Pancreas (tissue), 10 donors: ENCODE measurements around the gene AP3S1. TPM values are rescaled to one million over a fixed set of nuclear protein-coding genes. Genes with fewer than 3 reads are reported as not detected.
"Not testable (repeated sequence)": the region's sequence is repeated elsewhere in the genome, so short reads cannot be mapped to it uniquely, and the experiment has no call there.

ENCODE experiments used
- ATAC-seq, 4 donors: fragments of 200-7000 bp; cut with Tn5 transposase; one replicate each; pipeline versions ENCODE4 v1.8.0 to v1.9.1; 2020; ENCODE audit warnings: mild to moderate bottlenecking in 4 of 4, moderate library complexity in 4 of 4
- DNase-seq, 6 donors: peaks; one replicate each; pipeline ENCODE4 v3.0.0-alpha.2; 2020
- FAIRE-seq: peaks from 2 replicates; lab custom pipeline; 2012; peaks lifted over from hg19 to GRCh38; lab: Jason Lieb, UNC
- H3K27ac ChIP-seq, 4 donors: fragments of 200-600 bp; sonication (generic); 1 replicate in 3 of 4; 2 replicates in 1 of 4; pipeline versions ENCODE4 v1.5.0 to v1.8.0; 2020
- H3K27me3 ChIP-seq, 4 donors: fragments of 200-600 bp; one replicate each; pipeline ENCODE4 v1.8.0; 2021
- H3K36me3 ChIP-seq, 3 donors: fragments of 200-600 bp; sonication (generic) in 1 of 3; one replicate each; pipeline versions ENCODE4 v1.5.0 to v1.8.0; 2020 to 2021
- H3K4me1 ChIP-seq, 3 donors: fragments of 200-600 bp; one replicate each; pipeline ENCODE4 v1.8.0; 2021
- H3K4me3 ChIP-seq, 4 donors: fragments of 200-600 bp; sonication (generic) in 2 of 4; one replicate each; pipeline versions ENCODE4 v1.5.0 to v1.8.0; 2020 to 2021
- H3K9me3 ChIP-seq, 4 donors: fragments of 200-600 bp; one replicate each; pipeline ENCODE4 v1.8.0; 2021
- WGBS, 2 donors: extraction: QIAGEN DNeasy Blood & Tissue Kit; methylation state at CpG; one replicate each; pipeline ENCODE4 v1.1.7; 2013; 5-methylcytosine and 5-hydroxymethylcytosine counted together
- intact Hi-C, 3 donors: fragments of 100-400 bp; cut with DNase I; formaldehyde crosslinking; loops; one replicate each; pipeline versions ENCODE4 v1.11.1 to v1.14.2; 2022
- polyA plus RNA-seq, 2 donors: library from polyadenylated mRNA; stranded (reverse); fragments of 200-250 nt; gene quantifications; one replicate each; pipeline ENCODE4 v1.2.3, GENCODE V29; 2013
- total RNA-seq, 6 donors: library from RNA; stranded (reverse); fragmentation: NEBNext Ultra II Directional in 4 of 6; extraction: Animal tissue kit (Norgen Biotek cat#: 25700) in 4 of 6; gene quantifications; one replicate each; pipeline versions ENCODE4 v1.2.1 to v1.2.4, GENCODE V29; 2021 to 2023
- TF ChIP-seq, protein P1 (sequence below), 4 donors: fragments of 200-600 bp; sonication (generic) in 3 of 4; IDR thresholded peaks; one replicate each; pipeline versions ENCODE4 v1.5.0 to v1.8.0; 2021; ENCODE audit warnings: antibody characterized with exemption in 4 of 4
- donor health status: healthy with polysubstance abuse.
- donor health status: DM: no; HTN: no; CAD: no; lungs with moderate emphysema.
- donor health status: DM: no; HTN: no; CAD: no.
- donor health status: control.
- donor health status: control.
- donor health status: Bipolar disorder and iron deficiency.
- donor health status: DM: yes; HTN: yes; CAD: no.
- donor health status: DM: no; HTN: no; CAD: no.
- donor health status: DM: no; HTN: no; CAD: no.
- donor health status: DM: yes; HTN: yes; CAD: no.

The AP3S1 gene
- total and polyA plus RNA-seq, 8 donors: 26.0 to 58.4 (median 47.9) TPM

DNA sequence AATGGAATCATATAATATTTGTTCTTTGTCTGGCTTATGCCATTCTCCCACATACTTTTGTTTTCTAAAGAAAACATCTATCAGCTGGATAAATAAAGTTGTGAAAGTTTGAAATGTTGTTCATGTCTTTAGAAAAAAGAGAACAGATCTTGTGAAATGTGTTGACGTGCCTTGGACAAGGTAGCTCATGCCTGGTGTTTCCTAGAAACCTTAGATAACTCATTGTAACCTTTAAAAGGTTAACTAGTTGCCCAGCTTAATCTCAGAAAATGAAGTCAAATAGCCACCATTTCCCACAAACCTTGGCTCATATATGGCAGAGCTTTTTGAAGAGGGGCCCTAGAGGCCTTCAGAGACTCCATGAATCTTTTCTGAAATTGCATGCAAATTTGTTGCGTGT, 40.6 kb upstream of the AP3S1 start:
- H3K4me1 ChIP-seq: peaks cover 0 to 11% (median 5%) of the 10 kb centered on the region in 3 donors
- H3K27me3 ChIP-seq: no peaks in the 10 kb centered on the region
- TF ChIP-seq, protein P1, sequence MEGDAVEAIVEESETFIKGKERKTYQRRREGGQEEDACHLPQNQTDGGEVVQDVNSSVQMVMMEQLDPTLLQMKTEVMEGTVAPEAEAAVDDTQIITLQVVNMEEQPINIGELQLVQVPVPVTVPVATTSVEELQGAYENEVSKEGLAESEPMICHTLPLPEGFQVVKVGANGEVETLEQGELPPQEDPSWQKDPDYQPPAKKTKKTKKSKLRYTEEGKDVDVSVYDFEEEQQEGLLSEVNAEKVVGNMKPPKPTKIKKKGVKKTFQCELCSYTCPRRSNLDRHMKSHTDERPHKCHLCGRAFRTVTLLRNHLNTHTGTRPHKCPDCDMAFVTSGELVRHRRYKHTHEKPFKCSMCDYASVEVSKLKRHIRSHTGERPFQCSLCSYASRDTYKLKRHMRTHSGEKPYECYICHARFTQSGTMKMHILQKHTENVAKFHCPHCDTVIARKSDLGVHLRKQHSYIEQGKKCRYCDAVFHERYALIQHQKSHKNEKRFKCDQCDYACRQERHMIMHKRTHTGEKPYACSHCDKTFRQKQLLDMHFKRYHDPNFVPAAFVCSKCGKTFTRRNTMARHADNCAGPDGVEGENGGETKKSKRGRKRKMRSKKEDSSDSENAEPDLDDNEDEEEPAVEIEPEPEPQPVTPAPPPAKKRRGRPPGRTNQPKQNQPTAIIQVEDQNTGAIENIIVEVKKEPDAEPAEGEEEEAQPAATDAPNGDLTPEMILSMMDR (IDR thresholded peaks at IDR 0.05): no peak
- WGBS, 2 donors: 93 to 95% methylated on average over 2 of the region's 2 CpGs
- no peak overlapping the region for H3K27ac ChIP-seq
- H3K9me3 ChIP-seq: no peaks in the 10 kb centered on the region
- intact Hi-C loops: no loop called here
- no peak for FAIRE-seq
- H3K4me3 ChIP-seq: no peak overlapping the region
- DNase-seq: no peak
- no peaks in the 10 kb centered on the region for H3K36me3 ChIP-seq
- ATAC-seq: no peak

DNA sequence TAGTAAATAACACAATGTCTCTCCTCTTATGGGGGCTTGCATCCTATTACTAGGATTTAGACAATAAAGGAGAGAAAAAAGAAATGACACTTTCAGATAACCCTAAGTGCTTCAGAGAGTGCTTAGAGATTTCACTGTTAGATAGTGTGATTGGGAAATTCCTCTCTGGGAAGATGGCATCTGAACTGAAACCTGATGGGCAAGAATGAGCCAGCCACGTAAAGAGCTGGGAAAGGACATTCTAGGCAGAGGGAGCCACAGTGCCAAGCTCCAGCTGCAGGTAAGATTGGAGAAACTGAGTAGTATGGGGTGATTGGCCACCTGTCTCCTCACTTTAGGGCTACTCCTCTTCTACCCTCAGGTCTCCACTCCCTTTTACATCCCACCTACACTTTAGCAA, 39.8 kb upstream of the AP3S1 start:
- WGBS, 2 donors: 55 to 75% methylated on average over 1 of the region's 1 CpG
- H3K4me1 ChIP-seq: peaks cover 7 to 19% (median 12%) of the 10 kb centered on the region in 3 donors
- intact Hi-C loops: no loop called here

DNA sequence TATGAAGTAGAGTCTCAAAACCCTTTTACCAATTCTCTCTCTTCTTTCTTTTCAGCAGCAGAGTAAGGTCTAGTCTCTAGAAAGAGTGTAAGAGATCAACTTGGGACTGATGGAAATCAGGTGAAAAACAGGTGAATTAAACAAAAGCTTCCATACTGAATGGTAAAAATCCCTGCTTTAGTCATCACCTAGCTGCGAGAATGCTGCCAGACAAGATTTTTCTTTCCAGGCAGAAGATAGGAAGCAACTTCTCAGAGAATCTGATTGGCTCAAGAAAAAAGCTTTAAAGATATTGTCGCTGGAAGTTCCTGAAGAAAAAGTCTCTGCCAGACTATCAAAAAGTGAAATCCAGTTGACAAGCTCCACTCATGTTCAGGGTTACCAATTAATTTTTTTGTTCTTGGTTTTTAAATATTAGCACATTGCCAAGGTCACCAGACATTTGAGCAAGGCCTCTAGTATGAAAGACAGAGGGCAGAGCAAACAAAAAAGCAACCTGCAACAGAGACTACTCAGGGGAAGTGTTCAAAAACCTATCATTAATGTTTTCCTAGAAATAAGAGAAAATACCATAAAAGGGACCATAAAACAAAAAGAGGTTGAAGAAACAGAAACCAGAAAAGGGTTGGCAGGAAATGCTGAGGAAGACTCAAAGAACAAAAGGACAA, 34.6 kb upstream of the AP3S1 start:
- 17 to 19% methylated on average over 2 of the region's 2 CpGs for WGBS, 2 donors
- DNase-seq (no peak), ATAC-seq (peak in 2 of 4 donors; percentile 69 to 86), FAIRE-seq (no peak)
- TF ChIP-seq, protein P1 (IDR thresholded peaks at IDR 0.05): no peak
- Histone ChIP-seq H3K36me3 (no peaks in the 10 kb centered on the region), H3K4me1 (peaks cover 9 to 15% (median 13%) of the 10 kb centered on the region in 3 donors), H3K27me3 (no peaks in the 10 kb centered on the region), H3K27ac (peak overlapping the region in 2 of 4 donors; percentile 15 to 53), H3K4me3 (no peak overlapping the region), H3K9me3 (no peaks in the 10 kb centered on the region)
- intact Hi-C loops: no loop called here

More for the DNA sequence above, 39.8 kb upstream of the AP3S1 start:
- FAIRE-seq: no peak
- no peaks in the 10 kb centered on the region for H3K9me3 ChIP-seq
- no peaks in the 10 kb centered on the region for H3K27me3 ChIP-seq
- no peak overlapping the region for H3K27ac ChIP-seq
- no peaks in the 10 kb centered on the region for H3K36me3 ChIP-seq
- no peak overlapping the region for H3K4me3 ChIP-seq
- no peak for ATAC-seq
- TF ChIP-seq, protein P1 (IDR thresholded peaks at IDR 0.05): no peak
- no peak for DNase-seq

DNA sequence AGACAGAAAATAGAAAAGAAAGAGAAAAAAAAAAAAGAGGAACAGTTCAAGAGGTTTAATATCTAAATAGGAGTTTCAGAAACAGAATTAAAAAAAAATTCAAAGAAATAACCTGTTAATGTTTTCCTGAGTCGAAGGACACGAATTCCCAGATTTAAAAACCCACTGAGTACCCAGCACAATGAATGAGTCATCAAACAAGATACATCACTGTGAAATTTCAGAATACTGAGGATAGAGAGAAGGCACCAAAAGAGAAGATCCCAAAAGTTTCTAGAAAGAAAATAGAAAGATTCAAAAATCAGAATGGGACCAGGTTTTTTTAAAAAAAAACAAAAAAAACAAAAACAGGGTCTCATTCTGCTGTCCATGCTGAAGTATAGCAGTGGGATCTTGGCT, 34.1 kb upstream of the AP3S1 start:
- no peak for DNase-seq
- TF ChIP-seq, protein P1 (IDR thresholded peaks at IDR 0.05): no peak
- Histone ChIP-seq H3K27ac (peak overlapping the region in 1 of 4 donors; percentile 15), H3K36me3 (no peaks in the 10 kb centered on the region), H3K4me3 (no peak overlapping the region), H3K27me3 (no peaks in the 10 kb centered on the region), H3K9me3 (no peaks in the 10 kb centered on the region), H3K4me1 (peaks cover 9 to 15% (median 13%) of the 10 kb centered on the region in 3 donors)
- no peak for FAIRE-seq
- intact Hi-C loops: no loop called here
- WGBS, 2 donors: 74% methylated on average over 2 of the region's 2 CpGs
- no peak for ATAC-seq

DNA sequence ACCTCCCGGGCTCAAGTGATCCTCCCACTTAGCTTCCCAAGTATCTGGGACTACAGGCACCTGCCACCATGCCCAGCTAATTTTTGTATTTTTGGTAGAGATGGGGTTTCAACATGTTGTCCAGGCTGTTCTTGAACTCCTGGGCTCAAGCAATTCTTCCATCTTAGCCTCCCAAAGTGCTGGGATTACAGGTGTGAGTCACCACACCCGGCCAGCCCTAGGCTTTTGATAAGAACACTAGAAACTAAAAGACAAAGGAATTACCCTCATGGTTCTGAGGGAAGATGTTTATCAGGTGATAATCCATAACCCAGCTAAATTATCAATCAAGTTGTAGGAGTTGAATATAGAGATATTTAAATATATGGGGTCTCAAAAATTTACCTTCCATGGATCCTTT, 33.7 kb upstream of the AP3S1 start:
- H3K9me3 ChIP-seq, H3K36me3 ChIP-seq, DNase-seq, H3K27ac ChIP-seq, ATAC-seq, intact Hi-C loops, H3K4me3 ChIP-seq, H3K27me3 ChIP-seq, FAIRE-seq: not testable (repeated sequence)
- 86 to 92% methylated on average over 2 of the region's 2 CpGs for WGBS, 2 donors
- peaks cover 9 to 15% (median 13%) of the 10 kb centered on the region in 3 donors for H3K4me1 ChIP-seq
